HG02759 (cell line): ENCODE measurements around the gene PRKAA2.
"Not testable (repeated sequence)": the region's sequence is repeated elsewhere in the genome, so short reads cannot be mapped to it uniquely, and the experiment has no call there.

Source experiments
- ATAC-seq: cut with Tn5 transposase; IDR thresholded peaks from one replicate; pipeline ENCODE4 v1.9.1; 2021; ENCODE audit warnings: mild to moderate bottlenecking, moderate library complexity; ENCODE audit not compliant: unreplicated experiment

PRKAA2 gene

GRCh38 chr1:56644919-56645676, at the start of gene PRKAA2:
TSS of gene PRKAA2 (plus strand) at chr1:56645314. CDS start at chr1:56645388, 74 bp downstream.
- ATAC-seq, result peak; percentile 75

GRCh38 chr1:56595397-56596191, 49.5 kb upstream of the PRKAA2 start:
- ATAC-seq, result not testable (repeated sequence)

- not testable (repeated sequence) for ATAC-seq
These were observed 35.0 kb upstream of the PRKAA2 start for GRCh38 chr1:56610097-56610496.

- not testable (repeated sequence) for ATAC-seq
These were observed 34.3 kb upstream of the PRKAA2 start for GRCh38 chr1:56610770-56611169.

- no peak for ATAC-seq
These were observed 28.0 kb upstream of the PRKAA2 start for GRCh38 chr1:56617141-56617540.

GRCh38 chr1:56625819-56626440, 19.2 kb upstream of the PRKAA2 start:
- no peak for ATAC-seq

- no peak for ATAC-seq
These were observed 18.6 kb upstream of the PRKAA2 start for GRCh38 chr1:56626546-56626945.

GRCh38 chr1:56627019-56627635, 18.0 kb upstream of the PRKAA2 start:
- ATAC-seq, result no peak

- ATAC-seq, result no peak
These were observed 17.5 kb upstream of the PRKAA2 start for GRCh38 chr1:56627636-56628039.

- no peak for ATAC-seq
These were observed 14.3 kb upstream of the PRKAA2 start for GRCh38 chr1:56630786-56631185.

GRCh38 chr1:56631901-56632300, 13.2 kb upstream of the PRKAA2 start:
- ATAC-seq, result no peak

GRCh38 chr1:56634981-56635380, 10.1 kb upstream of the PRKAA2 start:
- ATAC-seq, result no peak

- no peak for ATAC-seq
These were observed 6.9 kb upstream of the PRKAA2 start for GRCh38 chr1:56638248-56638647.

GRCh38 chr1:56639211-56639610, 5.9 kb upstream of the PRKAA2 start:
- no peak for ATAC-seq

- no peak for ATAC-seq
These were observed 1.5 kb upstream of the PRKAA2 start for GRCh38 chr1:56643661-56644060.

GRCh38 chr1:56644064-56644918, 823 bp upstream of the PRKAA2 start:
- no peak for ATAC-seq

- ATAC-seq, result peak; percentile 17
These were observed 677 bp downstream of the PRKAA2 start for GRCh38 chr1:56645677-56646305.

GRCh38 chr1:56646611-56647010, 1.5 kb downstream of the PRKAA2 start:
- ATAC-seq, result no peak

- no peak for ATAC-seq
These were observed 2.0 kb downstream of the PRKAA2 start for GRCh38 chr1:56647106-56647505.

GRCh38 chr1:56648546-56648945, 3.4 kb downstream of the PRKAA2 start:
- no peak for ATAC-seq
